ENCODE results near the gene BUB1B.
"Not testable (repeated sequence)": the region's sequence is repeated elsewhere in the genome, so short reads cannot be mapped to it uniquely, and the experiment has no call there.

GRCh38 chr15:40138201-40138570 is 22.7 kb upstream of the BUB1B start:
- TF ChIP-seq CTCF, EP300, POLR2A (IDR thresholded peaks at IDR 0.05): not testable (repeated sequence)
